ENCODE data around the gene SUSD6. TPM values are rescaled to one million over a fixed set of nuclear protein-coding genes. Genes with fewer than 3 reads are reported as not detected.

SUSD6 gene
- total and polyA plus RNA-seq, 2 experiments from 2014 or later: 2.8 to 3.4 TPM

DNA sequence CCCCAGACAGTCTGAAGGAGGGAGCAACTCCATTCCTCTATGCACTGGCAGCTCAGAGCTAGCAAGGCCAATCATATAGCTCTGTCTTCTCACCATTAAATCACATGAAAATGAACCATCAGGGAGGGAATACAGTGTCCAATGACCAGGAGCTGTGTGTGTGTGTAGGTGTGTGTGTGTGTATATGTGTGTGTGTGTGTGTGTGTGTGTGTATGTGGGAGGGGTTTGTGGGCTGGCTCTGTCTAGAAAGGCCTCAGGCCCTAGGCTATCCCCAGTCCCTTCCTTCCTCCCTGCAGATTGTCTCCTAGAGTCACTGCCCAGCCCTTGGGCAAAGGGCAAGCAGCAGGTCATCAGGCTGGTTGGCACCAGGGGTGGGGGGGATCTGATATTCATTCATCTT lies 5.7 kb upstream of the SUSD6 start:
- Histone ChIP-seq H3K4me3 (no peak overlapping the region), H3K4me1 (ENCODE audit: insufficient read depth) (peaks cover 16% of the 10 kb centered on the region), H3K79me2 (replicated peaks; ENCODE audit: insufficient read depth) (no peaks in the 10 kb centered on the region), H3K36me3 (ENCODE audit: insufficient read depth) (no peaks in the 10 kb centered on the region), H3F3A (replicated peaks; ENCODE audit: low read depth) (no peaks in the 10 kb centered on the region), H2AFZ (no peak overlapping the region), H3K9me2 (ENCODE audit: insufficient read depth) (no peaks in the 10 kb centered on the region), H4K20me1 (replicated peaks; ENCODE audit: insufficient read depth) (no peaks in the 10 kb centered on the region), H3K27ac (ENCODE audit: low read depth) (no peak overlapping the region), H3K27me3 (ENCODE audit: insufficient read depth) (no peaks in the 10 kb centered on the region), H3K4me2 (no peak overlapping the region)
- H3K36me3 Mint-ChIP-seq (ENCODE audit: low read depth): no peaks in the 10 kb centered on the region; the same call in 2 of the 3 replicates
- H3K9me3 Mint-ChIP-seq: no peaks in the 10 kb centered on the region
- ATAC-seq (no peak), DNase-seq (ENCODE audit: low spot score) (no peak)
- no peak overlapping the region for H3K4me3 Mint-ChIP-seq
- peak overlapping the region; percentile 9; the same call in 1 of the 2 replicates for H3K27ac Mint-ChIP-seq
- peaks cover 4% of the 10 kb centered on the region for H3K27me3 Mint-ChIP-seq (ENCODE audit: insufficient read depth, low read depth, poor library complexity)
- H3K4me1 Mint-ChIP-seq: peaks cover 28% of the 10 kb centered on the region
- TF ChIP-seq STAT1 (IDR thresholded peaks at IDR 0.05; ENCODE audit: unreplicated experiment) (no peak), EZH2phosphoT487 (IDR thresholded peaks at IDR 0.05; ENCODE audit: unreplicated experiment) (no peak), NANOG (IDR thresholded peaks at IDR 0.05; ENCODE audit: borderline replicate concordance) (no peak), EZH2 (IDR thresholded peaks at IDR 0.05; ENCODE audit: low read depth, unreplicated experiment) (no peak), ZNF114 (CRISPR knock-in tag; IDR thresholded peaks at IDR 0.05) (no peak), CREB1 (CRISPR knock-in tag; IDR thresholded peaks at IDR 0.05; ENCODE audit: low read depth) (no peak), JUNB (IDR thresholded peaks at IDR 0.05; ENCODE audit: unreplicated experiment) (no peak), POLR2AphosphoS5 (IDR thresholded peaks at IDR 0.05; ENCODE audit: low read depth) (no peak), ZNF331 (CRISPR knock-in tag; IDR thresholded peaks at IDR 0.05; ENCODE audit: low read depth) (no peak)
- TF ChIP-seq, protein P1, sequence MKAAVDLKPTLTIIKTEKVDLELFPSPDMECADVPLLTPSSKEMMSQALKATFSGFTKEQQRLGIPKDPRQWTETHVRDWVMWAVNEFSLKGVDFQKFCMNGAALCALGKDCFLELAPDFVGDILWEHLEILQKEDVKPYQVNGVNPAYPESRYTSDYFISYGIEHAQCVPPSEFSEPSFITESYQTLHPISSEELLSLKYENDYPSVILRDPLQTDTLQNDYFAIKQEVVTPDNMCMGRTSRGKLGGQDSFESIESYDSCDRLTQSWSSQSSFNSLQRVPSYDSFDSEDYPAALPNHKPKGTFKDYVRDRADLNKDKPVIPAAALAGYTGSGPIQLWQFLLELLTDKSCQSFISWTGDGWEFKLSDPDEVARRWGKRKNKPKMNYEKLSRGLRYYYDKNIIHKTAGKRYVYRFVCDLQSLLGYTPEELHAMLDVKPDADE (IDR thresholded peaks at IDR 0.05): no peak
- TF ChIP-seq, protein P2, sequence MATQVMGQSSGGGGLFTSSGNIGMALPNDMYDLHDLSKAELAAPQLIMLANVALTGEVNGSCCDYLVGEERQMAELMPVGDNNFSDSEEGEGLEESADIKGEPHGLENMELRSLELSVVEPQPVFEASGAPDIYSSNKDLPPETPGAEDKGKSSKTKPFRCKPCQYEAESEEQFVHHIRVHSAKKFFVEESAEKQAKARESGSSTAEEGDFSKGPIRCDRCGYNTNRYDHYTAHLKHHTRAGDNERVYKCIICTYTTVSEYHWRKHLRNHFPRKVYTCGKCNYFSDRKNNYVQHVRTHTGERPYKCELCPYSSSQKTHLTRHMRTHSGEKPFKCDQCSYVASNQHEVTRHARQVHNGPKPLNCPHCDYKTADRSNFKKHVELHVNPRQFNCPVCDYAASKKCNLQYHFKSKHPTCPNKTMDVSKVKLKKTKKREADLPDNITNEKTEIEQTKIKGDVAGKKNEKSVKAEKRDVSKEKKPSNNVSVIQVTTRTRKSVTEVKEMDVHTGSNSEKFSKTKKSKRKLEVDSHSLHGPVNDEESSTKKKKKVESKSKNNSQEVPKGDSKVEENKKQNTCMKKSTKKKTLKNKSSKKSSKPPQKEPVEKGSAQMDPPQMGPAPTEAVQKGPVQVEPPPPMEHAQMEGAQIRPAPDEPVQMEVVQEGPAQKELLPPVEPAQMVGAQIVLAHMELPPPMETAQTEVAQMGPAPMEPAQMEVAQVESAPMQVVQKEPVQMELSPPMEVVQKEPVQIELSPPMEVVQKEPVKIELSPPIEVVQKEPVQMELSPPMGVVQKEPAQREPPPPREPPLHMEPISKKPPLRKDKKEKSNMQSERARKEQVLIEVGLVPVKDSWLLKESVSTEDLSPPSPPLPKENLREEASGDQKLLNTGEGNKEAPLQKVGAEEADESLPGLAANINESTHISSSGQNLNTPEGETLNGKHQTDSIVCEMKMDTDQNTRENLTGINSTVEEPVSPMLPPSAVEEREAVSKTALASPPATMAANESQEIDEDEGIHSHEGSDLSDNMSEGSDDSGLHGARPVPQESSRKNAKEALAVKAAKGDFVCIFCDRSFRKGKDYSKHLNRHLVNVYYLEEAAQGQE (IDR thresholded peaks at IDR 0.05; ENCODE audit: unreplicated experiment): no peak
- TF ChIP-seq, protein P3, sequence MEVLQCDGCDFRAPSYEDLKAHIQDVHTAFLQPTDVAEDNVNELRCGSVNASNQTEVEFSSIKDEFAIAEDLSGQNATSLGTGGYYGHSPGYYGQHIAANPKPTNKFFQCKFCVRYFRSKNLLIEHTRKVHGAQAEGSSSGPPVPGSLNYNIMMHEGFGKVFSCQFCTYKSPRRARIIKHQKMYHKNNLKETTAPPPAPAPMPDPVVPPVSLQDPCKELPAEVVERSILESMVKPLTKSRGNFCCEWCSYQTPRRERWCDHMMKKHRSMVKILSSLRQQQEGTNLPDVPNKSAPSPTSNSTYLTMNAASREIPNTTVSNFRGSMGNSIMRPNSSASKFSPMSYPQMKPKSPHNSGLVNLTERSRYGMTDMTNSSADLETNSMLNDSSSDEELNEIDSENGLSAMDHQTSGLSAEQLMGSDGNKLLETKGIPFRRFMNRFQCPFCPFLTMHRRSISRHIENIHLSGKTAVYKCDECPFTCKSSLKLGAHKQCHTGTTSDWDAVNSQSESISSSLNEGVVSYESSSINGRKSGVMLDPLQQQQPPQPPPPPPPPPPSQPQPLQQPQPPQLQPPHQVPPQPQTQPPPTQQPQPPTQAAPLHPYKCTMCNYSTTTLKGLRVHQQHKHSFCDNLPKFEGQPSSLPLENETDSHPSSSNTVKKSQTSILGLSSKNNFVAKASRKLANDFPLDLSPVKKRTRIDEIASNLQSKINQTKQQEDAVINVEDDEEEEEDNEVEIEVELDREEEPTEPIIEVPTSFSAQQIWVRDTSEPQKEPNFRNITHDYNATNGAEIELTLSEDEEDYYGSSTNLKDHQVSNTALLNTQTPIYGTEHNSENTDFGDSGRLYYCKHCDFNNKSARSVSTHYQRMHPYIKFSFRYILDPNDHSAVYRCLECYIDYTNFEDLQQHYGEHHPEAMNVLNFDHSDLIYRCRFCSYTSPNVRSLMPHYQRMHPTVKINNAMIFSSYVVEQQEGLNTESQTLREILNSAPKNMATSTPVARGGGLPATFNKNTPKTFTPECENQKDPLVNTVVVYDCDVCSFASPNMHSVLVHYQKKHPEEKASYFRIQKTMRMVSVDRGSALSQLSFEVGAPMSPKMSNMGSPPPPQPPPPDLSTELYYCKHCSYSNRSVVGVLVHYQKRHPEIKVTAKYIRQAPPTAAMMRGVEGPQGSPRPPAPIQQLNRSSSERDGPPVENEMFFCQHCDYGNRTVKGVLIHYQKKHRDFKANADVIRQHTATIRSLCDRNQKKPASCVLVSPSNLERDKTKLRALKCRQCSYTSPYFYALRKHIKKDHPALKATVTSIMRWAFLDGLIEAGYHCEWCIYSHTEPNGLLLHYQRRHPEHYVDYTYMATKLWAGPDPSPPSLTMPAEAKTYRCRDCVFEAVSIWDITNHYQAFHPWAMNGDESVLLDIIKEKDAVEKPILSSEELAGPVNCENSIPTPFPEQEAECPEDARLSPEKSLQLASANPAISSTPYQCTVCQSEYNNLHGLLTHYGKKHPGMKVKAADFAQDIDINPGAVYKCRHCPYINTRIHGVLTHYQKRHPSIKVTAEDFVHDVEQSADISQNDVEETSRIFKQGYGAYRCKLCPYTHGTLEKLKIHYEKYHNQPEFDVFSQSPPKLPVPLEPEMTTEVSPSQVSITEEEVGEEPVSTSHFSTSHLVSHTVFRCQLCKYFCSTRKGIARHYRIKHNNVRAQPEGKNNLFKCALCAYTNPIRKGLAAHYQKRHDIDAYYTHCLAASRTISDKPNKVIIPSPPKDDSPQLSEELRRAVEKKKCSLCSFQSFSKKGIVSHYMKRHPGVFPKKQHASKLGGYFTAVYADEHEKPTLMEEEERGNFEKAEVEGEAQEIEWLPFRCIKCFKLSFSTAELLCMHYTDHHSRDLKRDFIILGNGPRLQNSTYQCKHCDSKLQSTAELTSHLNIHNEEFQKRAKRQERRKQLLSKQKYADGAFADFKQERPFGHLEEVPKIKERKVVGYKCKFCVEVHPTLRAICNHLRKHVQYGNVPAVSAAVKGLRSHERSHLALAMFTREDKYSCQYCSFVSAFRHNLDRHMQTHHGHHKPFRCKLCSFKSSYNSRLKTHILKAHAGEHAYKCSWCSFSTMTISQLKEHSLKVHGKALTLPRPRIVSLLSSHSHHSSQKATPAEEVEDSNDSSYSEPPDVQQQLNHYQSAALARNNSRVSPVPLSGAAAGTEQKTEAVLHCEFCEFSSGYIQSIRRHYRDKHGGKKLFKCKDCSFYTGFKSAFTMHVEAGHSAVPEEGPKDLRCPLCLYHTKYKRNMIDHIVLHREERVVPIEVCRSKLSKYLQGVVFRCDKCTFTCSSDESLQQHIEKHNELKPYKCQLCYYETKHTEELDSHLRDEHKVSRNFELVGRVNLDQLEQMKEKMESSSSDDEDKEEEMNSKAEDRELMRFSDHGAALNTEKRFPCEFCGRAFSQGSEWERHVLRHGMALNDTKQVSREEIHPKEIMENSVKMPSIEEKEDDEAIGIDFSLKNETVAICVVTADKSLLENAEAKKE (CRISPR knock-in tag; IDR thresholded peaks at IDR 0.05): no peak
- TF ChIP-seq, protein P4, sequence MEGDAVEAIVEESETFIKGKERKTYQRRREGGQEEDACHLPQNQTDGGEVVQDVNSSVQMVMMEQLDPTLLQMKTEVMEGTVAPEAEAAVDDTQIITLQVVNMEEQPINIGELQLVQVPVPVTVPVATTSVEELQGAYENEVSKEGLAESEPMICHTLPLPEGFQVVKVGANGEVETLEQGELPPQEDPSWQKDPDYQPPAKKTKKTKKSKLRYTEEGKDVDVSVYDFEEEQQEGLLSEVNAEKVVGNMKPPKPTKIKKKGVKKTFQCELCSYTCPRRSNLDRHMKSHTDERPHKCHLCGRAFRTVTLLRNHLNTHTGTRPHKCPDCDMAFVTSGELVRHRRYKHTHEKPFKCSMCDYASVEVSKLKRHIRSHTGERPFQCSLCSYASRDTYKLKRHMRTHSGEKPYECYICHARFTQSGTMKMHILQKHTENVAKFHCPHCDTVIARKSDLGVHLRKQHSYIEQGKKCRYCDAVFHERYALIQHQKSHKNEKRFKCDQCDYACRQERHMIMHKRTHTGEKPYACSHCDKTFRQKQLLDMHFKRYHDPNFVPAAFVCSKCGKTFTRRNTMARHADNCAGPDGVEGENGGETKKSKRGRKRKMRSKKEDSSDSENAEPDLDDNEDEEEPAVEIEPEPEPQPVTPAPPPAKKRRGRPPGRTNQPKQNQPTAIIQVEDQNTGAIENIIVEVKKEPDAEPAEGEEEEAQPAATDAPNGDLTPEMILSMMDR (conservative IDR thresholded peaks at IDR 0.05; ENCODE audit: low read depth in 2 of 2): no peak

All from GM23338 (cell line).